Anterior cingulate cortex (tissue), 58 donors: ENCODE measurements around the gene HS3ST6.
"Not testable (repeated sequence)": the region's sequence is repeated elsewhere in the genome, so short reads cannot be mapped to it uniquely, and the experiment has no call there.

Source experiments
- DNase-seq, 58 donors: peaks; one replicate each; lab custom pipeline; 2025; lab: John Stamatoyannopoulos, UW

HS3ST6 gene

DNA sequence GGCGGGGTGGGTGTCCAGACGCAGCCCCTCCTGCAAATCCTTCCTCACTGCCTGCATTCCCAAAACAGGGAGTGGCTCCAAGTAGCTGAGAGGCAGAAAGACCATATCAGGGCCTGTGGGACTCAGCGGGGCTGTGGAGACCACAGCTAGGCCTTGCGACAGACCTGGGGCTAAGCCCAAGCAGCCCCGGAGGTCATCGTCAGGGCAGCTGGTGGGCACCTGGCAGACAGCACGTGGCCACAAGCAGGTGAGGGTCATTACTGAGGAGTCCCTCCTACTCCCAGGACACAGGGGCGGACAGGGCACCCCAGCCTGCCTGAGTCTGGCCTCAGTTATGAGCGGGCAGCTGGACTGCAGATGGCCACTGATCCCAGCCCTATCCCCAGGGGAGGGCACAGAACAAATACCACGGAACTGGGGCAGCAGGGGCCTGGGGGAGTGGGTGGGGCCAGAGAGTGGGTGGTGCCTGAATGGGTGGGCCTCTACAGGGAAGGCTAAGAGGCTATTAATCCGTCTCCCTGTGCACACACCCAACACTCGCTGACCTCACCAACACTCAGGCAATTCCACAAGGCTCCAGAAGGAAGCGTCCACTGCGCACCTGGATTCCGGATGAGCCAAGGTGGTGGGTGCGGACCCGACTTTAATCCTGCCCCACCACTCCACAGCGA is 8.5 kb downstream of the HS3ST6 start:
- DNase-seq: no peak

DNA sequence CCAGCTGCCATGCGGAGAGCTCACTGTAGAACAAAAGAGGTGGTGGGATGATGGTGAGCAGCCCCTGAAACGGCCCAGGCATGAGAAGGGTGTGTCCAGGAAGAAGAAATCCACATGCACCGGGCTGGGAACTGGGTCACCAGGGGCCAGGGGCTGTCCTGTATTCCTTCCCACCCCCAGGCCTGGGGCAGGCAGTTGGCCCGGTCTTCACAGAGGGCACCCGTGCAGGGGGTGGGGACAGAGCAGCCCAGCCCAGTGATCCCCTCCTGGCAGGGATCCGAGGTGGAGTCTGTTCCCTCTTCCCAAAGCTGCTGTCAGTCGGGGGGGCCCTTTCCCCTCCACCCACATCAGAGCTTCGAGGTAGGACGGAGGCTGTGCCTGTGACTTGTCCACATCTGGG is 9.2 kb downstream of the HS3ST6 start:
- no peak for DNase-seq

DNA sequence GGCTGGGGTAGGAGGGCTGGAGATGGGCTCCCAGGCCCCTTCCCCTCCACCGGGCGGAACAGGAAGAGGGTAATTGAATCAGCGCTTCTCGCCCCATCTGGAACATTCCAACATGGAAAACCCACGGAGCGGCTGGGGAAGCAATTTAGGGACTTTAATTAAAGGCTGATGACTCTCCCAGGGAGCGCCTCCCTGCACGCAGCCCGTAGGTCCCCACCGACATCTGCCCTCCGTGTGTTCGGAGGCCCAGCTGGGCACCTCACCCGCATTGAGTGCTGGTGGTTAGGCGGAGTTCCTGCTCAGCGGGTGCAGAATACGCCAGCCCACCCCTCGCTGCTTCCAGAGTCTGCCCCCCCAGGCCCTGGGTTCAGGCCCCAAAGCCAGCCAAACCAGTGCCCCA is 10.0 kb downstream of the HS3ST6 start:
- DNase-seq: no peak

DNA sequence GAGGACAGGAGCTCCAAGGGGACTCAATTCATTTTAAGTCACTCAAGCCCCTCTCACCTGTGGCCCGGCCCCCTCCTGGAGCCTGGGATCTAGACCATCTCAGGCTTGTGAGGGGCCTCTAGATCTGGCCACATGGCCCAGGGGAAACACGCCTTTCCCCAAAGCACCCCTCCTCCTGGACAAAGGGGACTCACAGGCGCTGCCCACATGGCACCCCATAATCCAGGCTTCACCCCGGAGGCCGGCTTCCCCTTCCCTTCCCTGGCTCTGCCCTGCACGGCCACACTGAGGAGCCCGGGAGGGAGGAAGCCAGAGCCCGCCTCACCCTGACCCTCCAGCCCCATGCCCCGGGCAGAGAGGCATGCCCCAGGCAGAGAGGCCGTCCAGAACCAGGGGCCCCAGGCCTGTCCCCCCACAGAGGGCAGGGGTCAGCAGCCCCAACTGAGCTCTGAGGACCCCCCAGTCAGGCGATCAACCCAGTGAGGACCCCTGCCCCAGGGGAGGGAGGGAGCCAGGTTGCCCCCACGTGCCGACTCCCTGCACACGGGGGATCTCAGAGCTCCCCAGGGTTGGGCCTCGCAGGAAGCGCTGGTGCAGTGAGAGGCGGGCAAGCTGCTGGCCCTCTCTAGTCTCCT is 10.9 kb downstream of the HS3ST6 start:
- DNase-seq: no peak

DNA sequence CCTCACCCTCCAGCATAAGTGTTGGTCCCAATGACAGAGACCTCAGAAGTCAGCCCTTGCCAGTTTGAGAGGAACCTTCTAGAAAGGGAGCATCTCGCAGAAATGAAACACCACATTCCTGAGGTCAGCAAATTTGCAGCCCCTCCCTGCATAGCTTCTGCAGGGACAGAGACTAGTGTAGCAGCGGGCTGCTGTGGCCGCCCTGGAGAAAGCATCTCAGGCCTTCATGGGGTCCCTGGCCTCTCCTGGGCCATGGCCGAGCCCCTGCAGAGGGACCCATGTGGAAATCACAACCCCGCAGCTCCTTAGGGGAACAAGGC is 11.4 kb downstream of the HS3ST6 start:
- DNase-seq: no peak

DNA sequence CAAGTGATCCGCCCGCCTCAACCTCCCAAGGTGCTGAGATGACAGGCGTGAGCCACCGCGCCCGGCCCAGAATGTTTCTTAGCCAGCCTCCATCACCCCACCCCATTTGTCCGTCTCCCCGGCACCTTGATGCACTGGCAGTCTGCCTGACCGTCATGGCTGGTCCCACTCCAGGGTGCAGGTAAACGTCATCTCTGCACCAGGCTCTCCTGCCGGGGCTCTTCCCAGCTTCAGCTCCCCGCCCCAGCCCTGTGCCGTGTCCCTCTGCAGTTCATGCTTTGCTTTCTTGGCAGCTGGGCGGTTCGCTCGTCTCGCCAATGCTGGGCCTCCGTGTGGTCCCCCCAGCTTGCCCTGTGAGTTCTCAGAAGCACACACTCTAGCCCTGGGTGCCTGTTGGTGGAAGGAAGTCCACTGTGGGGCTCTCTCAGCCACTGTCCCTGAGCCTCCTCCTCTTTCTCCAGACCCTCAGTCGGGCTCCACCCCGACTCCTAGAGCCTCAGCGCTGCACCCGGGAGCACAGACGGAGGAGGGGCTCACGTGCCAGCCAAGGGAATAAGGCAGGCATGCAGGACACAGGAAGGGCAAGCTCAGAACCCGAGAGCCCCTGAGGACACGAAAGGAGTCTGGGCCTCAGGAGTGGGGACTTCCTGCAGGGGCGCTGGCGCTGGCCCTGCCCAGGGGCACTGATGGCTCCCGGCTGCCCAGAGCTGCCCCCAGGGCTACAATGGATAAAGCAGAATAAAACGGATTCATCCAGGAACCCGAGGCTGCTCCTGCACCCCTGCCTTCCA is 12.0 kb downstream of the HS3ST6 start:
- DNase-seq: no peak

DNA sequence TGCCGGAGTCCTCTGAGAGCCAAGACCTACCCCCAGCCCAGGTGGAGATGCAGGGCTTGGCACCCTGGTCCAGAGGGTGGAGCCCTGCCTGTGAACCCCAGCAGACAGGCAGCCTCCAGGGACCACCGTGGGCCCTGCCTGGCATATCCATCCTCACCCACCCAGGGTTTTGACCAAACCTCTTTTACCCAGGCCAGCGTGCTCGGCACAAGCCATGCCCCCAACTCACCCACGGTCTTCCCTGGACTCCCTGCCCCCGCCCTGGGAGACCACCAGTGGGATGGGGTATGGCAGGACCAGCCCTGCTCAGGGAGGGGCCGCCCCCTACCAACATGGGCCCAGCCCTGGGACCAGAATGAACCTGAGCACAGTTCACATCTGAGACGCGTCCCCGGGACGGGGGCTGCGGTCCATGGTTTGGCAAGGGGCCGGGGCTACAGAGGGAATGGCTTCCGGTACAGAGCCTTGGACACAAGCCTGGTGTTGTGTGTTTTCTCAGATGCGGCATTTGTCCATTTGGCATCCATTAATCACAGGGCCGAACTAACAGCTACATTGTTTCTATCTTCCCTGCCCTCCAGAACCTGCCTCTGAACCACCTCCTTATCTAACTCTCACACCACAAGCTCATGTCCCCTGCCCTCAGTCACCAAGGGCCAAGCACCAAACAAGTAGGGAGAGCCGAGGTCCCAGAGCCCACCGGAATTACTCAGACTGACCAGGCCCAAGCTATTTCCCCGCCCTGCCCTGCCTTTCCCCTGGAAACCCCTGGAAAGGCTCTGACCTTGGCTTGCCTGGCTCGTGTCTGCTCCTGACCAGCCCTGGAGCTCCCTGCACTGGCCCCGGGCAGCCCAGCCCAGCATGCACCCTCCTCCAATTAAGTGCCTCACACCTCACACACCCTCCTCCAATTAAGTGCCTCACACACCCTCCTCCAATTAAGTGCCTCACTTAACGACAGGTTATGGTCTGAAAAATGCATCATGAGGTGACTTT is 14.1 kb downstream of the HS3ST6 start:
- no peak for DNase-seq

DNA sequence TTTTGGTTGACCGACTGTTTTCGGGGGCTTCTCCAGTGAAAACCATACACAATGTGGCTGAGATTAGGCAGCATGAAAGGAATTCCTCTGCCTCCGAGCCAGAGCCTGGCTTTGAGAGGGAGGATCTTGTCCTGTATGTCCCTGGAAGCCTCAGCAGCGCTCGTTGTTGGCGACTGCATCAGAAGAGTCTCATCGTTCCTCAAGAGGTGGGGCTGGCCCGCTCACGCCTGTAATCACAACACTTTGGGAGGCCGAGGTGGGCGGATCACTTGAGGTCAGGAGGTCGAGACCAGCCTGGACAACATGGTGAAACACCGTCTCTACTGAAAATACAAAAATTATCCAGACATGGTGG is 15.0 kb downstream of the HS3ST6 start:
- no peak for DNase-seq

DNA sequence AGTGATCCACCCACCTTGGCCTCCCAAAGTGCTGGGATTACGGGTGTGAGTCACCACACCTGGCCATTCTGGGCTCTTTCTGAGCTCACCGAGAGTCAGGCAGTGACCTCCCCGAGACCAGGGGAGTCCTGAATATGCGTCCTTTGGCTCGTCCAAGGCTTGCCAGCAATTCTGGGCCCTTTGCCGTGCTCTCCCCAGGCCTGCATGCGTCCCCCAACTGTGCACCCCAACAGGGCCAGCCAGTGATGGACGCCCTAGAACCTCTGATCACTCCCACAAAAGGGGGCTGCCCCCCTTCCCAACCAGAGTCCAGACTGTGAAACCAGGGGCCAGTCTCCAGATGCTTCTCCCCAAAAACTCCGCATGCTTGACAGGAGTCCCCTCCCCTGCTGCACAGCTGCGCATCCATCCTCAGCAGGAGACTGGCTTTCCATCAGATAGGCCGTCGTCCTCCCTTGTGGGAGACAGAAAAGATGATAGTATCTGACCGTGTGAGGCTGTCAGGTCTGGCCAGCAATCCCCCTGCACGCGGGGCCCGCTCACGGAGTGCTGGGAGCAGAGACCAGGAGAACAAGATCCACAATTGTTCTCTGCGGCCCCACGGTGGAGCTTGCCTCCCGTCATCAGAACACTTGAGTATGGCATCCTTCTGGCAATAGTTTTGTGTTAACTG is 15.5 kb downstream of the HS3ST6 start:
- DNase-seq: no peak

DNA sequence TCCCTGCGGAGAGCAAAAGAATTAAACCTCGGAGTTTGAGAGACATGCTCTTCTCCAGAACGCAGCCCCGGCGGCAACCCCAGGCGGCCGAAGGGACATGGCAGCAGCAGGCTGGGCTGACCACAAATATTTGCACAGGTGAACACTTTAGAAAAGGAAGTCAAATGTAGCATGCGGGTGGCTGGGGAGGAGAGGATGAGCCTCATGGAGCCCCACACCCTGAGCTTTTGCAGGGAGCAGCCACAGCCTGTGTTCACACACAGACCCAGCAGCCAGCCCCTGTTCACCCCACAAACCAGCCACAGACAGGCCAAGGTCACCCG is 17.8 kb downstream of the HS3ST6 start:
- no peak for DNase-seq

DNA sequence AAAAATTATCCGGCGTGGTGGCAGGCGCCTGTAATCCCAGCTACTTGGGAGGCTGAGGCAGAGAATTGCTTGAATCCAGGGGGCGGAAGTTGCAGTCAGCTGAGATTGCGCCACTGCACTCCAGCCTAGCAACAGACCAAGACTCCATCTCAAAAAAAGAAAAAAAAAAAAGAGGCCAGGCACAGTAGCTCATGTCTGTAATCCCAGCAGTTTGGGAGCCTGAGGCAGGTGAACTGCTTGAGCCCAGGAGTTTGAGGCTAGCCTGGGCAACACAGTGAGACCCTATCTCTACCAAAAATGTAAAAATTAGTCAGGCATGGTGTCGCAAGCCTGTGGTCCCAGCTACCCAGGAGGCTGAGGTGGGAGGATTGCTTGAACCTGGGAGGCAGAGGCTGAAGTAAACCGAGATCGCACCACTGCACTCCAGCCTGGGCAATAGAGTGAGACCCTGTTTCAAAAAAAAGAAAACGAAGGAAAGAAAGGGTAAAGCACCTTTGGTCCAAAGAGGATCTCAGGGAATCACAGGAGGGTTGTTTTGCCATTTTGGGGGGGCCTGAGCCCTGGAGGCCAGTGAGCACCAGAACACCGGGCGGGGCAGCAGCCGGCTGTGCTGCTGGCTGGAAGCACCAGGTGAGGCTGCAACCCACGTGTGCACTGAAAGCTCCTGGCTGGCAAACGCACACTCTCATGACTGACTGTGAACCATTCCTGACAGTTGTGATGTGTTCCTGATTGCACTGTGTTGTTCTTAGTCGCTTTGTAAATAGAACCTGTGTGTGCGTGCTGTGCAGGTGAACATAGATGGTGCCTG is 18.4 kb downstream of the HS3ST6 start:
- no peak for DNase-seq

DNA sequence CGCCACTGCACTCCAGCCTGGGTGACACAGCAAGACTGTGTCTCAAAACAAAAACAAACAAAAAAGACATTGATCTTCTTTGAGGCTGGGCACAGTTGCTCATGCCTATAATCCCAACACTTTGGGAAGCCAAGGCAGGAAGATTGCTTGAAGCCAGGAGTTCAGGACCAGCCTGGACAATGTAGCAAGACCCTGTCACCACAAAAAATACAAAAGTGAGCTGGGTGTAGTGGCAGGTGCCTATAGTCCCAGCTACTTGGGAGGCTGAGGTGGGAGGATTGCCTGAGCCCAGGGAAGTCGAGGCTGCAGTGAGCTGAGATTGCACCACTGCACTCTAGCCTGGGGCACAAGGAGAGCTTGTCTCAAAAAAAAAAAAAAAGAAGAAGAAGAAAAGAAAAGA is 20.5 kb downstream of the HS3ST6 start:
- DNase-seq: not testable (repeated sequence)

DNA sequence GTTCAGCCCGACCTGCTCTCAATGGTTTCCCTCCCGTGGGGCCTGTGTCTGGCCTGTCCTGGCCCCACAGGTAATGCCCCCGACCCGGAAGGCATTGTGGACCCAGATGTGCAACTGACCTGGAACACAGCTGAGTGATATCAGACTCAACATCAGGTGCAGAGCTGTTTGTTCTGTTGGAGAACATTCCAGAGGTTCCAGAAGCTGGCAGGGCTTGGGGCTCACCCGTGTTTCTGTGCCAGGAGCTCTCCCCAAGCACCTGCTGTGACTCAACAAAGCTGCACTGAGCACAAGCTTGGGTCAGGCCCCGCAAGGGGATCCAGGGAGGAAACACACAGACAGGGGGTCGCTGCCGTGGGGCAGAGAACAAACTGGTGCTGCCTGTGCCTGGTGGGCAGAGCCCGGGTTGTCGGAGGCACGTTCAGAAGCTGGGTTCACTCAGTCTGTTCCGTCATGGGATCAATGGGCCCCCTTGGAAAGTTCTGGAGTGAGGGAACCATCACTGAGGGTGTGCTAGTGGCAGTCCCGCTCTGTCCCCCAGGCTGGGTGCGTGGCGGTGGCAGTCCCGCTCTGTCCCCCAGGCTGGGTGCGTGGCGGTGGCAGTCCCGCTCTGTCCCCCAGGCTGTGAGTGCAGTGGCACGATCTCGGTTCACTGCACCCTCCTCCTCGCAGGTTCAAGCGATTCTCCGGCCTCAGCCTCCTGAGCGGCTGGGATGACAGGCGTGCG is 22.1 kb downstream of the HS3ST6 start:
- no peak for DNase-seq

DNA sequence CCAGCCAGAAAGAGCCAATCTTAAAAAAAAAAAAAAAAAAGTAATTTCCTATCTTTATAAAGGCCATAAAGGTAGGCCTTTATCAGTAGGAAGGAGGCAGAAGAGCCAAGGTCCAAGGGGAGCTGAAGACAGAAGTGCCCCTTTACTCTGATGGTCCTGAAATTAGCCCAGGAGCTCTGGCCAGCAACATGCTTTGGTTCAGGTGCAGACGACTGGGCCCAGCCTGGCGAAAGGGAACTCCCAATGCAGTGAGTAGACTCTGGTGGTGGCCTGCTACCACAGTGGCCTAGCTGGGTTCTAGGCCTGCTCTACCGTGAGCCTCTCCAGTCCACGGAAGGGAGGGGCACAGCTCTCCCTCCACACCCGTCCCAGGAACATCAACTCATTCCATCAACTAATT is 23.1 kb downstream of the HS3ST6 start:
- DNase-seq: no peak

DNA sequence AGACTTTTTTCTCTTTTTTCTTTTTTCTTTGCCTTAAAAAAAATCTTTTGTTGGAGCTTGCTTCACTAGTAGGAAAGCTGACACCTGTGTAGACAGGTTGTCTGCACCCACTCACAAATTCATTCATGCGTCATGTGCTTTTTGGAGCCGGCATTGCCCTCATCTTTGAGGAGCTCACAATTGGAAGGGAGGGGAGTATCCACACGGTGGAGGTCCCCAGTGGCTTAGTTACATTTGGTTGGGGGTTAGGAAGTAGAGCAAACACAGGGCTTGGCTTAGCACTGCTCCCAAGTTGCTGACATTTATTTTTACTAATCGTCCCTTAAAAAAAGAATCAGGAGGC is 27.5 kb downstream of the HS3ST6 start:
- DNase-seq: no peak

DNA sequence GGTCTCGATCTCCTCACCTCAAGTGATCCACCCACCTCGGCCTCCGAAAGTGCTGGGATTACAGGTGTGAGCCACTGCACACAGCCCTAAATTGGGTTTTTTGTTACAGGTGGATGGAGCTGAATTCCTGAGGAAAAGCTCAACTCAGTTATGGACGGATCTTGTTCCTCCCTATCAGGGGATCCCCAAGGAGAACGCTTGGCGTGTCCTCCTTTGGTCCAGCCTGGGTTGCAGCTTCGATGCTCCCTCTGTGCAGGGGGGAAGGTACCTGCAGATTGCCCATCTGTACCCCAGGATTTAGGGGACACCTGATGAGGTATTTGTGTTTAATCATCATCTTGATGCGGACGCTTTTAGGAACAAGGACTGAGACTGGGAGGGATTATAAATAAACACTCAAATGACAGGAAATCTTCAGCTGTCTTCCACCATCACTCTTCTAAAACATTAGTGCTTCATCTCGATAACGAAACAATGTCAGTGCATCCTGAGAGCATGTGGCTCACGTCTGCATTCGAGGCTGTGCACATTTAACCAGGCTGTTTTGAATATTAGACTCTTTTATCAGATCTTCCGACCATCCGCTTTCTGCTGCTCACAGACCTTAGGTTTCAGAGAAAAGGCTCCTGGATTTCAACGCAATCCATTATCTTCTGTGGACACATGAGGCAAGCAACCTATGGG is 28.0 kb downstream of the HS3ST6 start:
- no peak for DNase-seq

DNA sequence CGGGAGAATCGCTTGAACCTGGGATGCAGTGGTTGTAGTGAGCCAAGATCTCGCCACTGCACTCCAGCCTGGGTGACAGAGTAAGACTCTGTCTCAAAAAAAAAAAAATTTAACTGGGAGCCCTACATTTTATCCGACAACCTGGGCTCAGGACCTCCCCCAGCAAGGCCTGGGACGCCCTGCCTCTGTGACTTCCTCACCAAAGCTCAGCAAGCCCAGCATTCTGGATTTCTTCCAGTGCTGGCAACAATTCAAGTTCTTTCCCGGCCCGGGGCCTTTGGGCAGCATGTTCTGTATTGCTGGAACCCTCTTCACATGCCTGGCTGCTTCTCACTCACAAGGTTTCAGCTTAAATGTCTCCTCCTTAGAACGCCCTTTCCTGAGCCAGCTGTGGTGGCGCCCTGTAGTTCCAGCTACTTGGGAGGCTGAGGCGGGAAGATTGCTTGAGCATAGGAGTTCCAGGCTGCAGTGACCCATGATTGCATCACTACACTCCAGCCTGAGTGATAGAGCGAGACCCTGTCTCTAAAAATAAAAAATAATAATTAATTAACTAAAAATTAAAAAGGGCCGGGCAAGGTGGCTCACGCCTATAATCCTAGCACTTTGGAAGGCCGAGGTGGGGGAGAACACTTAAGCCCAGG is 30.4 kb downstream of the HS3ST6 start:
- no peak for DNase-seq

DNA sequence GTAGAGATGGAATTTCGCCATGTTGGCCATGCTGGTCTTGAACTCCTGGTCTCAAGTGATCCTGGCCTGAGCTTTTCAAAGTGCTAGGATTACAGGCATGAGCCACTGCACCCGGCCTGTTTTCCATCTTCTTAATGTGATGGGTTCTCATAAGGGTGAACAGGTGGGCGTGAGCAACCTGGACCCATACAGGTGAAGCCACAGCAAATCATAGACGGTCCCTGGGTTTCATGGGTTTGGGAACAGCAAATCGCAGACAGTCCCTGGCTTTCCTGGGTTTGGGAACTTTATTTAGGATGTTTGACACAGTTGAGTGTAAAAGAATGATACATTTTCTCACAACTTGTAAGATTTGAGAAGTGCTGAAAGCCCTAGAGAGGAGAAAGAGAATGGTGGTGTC is 33.3 kb downstream of the HS3ST6 start:
- DNase-seq: no peak
